ENCODE data around the gene HYI.

- TF ChIP-seq, protein P1, sequence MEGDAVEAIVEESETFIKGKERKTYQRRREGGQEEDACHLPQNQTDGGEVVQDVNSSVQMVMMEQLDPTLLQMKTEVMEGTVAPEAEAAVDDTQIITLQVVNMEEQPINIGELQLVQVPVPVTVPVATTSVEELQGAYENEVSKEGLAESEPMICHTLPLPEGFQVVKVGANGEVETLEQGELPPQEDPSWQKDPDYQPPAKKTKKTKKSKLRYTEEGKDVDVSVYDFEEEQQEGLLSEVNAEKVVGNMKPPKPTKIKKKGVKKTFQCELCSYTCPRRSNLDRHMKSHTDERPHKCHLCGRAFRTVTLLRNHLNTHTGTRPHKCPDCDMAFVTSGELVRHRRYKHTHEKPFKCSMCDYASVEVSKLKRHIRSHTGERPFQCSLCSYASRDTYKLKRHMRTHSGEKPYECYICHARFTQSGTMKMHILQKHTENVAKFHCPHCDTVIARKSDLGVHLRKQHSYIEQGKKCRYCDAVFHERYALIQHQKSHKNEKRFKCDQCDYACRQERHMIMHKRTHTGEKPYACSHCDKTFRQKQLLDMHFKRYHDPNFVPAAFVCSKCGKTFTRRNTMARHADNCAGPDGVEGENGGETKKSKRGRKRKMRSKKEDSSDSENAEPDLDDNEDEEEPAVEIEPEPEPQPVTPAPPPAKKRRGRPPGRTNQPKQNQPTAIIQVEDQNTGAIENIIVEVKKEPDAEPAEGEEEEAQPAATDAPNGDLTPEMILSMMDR (conservative IDR thresholded peaks at IDR 0.05) = no peak
- no peak for TF ChIP-seq ZFX (IDR thresholded peaks at IDR 0.05)
Observed at GRCh38 chr1:43481491-43481890, 27.8 kb upstream of the HYI start.
